ENCODE results near the gene ADCY5.

Gene ADCY5

DNA sequence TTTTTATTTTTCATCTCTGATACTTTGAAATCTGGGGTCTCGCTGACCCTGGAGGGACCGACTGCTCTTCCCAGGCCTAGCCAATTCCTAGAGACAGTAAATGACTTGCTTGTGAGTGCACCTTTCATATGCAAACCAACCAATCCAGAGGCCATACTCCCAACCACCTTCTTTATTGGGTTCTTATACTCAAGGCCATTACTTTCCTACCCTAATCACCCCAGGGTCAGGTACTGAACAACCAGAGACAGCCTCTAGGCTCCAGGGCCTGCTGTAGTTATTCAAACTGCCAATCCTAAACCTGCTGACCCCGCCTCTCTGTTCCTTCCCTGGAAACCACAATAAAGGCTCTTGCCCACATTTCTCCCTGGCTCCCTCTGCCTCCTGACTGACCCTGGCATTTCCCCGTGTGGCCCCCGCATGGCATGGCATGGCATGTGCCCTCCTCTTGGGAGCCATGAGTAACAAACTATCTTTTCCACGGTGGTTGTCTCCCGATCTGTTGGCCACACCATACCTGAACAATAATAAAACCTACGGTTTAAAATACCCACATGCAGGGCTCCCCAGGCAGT is 42.9 kb downstream of the ADCY5 start:
- no peak for DNase-seq

DNA sequence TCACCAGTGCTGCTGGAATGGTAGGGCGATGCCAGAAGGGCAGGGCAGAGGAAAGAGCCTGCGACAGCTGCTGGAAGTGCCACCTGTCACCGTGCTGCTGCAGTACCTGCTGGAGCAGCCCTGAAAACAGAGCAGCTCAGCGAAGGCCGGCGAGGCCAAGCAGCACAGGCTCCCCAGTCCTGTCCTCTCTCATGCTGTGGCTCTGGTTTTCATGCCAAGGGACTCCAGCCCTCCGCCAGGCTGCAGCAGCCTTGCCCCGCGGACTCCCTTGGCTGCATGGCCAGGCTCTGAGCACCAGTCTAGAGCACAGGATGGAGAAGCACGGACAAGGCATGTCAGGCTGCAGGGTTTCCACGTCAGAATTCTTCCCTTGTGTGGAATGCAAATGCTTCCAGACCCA is 43.9 kb downstream of the ADCY5 start:
- no peak for DNase-seq

DNA sequence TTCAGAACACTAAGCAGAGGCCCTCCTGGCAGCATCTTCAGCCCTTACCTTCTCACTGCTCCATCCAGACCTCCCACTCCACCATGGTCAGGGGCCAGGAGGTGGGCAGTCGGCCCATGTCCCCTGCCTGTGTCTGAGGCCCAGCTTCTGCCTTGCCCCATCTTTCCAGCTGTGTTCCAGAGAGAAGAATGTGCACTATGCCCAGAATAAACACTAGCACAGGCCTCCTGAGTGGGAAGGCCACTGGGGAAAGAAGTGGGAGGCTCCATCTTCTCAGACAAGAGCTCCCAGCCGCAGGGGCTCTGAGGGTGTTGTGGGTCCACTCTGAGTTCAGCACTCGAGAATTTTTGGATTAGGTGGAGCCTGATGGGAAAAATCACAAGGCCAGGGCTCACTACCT is 44.5 kb downstream of the ADCY5 start:
- no peak for DNase-seq

DNA sequence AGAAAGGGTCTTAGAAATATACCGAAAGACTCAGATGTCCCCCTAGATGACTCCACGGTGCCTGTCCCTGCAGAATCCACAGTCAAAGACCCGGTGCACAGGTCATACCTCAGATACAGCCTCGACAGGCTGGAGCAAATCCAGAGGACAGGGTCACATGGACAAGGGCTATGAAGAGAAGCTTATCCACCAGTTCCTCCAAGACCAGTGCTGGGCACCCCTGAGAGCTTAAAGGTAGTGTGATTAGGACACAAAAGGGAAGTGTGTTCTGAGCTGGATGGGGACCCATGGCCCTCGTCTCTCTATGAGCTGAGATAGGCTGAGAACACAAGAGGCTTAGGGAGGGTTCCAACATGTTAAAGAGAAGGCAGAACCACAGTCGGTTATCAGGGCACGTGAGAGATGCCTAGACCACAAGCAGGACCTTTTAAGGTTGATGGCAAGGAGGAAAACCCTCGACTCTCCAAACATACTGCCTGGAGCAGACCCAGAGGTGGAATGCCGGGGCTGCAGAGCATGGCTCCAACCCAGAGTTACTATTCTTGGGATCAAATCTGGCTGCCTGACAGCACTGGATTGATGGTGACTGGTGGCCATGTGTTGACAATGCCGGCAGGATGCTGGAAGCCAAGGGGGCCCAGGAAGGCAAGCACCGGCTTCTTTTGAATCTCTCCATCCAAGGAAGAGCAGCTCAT is 46.9 kb downstream of the ADCY5 start:
- DNase-seq, result no peak

DNA sequence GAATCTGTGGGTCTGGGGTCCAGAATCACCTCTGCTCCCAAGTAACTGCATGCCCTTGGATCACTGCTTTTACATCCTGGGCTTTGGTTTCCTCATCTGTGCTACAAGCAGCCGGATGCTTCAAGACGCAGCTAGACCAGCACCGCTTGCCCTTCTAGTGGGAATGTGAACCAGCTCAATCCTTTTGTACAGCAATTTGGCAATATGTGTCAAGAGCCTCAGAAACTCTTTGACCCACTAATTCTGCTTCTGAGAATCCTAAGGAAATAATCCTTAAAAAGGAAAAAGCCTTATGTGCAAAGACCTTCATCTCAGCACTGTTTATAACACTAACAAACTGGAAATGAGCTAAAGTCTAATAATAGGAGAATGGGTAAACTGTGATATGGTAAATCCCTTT is 48.7 kb downstream of the ADCY5 start:
- no peak for DNase-seq

DNA sequence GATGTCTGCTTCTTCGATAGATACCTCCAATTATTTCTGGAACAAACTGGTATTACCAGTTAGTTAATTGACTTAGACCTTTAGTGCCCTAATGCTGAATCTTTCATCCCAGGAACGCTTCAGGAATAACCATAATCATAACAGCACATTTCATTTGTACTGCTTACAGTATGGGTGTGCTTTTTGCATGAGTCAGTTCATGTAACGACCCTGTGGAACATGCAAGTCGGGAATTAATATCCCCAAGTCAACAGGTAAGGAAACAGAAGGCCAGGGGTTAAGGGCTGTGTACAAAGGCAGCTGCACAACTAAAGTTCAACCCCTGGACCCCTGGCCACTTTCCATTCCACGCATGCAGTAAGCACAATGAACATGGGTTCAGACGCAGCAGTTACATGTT is 49.2 kb downstream of the ADCY5 start:
- no peak for DNase-seq

DNA sequence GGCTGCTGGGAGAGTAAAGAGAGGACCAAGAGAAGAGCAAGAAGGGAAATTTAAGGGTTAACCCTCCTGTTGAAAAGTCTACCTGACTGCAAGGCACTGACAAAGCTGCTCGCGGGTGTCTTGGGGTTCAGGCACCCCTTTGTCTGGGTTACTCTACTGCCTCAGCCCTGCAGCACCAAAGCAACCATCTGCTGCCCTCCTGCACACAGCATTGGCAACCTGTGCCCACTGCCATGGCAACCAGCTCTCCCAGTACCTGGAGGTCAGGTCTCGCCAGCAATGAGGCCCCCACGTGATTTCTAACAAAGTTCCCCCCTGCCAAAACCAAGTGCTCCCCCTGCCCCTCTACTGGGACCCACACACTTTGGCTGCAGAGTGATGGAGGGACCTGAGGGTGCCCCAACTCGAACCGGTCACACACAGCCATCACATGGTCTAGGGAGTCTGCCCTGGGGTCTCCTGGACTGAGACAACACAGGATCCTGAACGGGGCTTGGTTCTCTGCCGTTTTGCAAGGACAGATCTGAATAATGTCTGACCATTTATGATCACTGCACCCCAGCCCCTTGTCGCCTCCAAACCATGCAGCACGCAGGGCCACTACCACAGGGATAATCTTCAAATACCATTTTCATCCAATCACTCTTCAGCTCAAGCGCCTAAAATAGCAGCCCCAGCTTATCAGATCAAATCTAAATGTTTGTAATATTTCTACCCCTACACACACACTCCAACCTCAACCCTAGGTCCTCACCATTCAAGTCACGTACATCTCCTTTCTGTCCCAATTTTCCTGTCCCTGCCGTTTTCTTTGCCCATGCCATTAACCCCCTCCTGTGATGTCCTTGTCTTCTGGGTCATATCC is 50.7 kb downstream of the ADCY5 start:
- no peak for DNase-seq

DNA sequence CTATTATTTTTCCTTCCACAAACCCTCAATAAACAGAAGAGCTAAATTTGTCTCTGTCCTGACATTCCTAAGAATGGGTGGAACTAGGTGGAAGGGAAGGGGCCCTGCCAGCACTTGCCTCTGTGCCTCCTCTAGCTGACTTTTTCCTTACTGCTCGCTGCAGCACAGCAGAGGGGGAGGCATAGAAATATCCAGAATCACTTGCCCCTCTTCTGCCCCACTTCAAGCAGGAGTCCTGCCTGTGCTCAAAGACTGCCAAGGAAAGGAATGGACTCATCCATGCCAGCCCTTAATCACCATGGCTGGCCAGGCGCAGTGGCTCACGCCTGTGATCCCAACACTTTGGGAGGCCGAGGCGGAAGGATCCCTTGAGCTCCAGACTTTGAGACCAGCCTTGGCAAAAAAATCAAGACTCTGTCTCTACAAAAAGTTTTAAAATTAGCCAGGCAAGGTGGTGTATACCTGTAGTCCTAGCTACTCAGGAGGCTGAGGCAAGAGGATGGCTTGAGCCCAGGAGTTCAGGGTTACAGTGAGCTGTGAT is 51.8 kb downstream of the ADCY5 start:
- no peak for DNase-seq

DNA sequence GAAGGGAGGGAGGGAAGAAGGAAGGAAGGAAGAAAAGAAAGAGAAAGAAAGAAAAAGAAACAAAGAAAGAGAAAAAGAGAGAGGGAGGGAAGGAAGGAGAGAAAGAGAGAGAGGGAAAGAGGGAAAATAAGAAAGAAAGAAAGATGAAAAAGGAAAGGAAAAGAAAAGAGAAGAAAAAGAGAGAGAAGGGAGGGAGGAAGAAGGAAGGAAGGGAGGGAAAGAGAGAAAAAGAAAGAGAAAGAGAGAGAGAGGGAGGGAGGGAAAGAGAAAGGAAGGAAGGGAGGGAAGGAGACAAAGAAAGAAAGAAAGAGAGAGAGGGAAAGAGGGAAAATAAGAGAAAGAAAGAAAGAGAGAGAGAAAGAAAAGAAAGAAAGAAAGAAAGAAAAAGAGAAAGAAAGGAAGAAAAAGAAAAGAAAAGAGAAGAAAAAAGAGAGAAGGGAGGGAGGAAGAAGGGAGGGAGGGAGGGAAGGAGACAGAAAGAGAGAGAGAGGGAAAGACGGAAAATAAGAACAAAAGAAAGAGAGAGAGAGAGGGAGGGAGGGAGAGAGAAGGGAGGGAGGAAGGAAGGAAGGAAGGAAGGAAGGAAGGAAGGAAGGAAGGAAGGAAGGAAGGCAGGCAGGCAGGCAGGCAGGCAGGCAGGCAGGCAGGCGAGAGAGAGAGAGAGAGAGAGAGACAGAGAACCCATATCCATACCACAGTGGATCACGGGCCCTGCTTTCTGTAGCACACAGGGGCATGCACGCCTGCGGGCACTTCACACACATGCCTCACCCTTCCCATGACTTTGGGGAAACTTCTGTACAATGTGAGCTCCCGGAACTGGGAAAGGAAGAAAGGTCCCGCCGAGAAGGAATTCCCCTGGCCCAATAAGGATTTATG is 52.5 kb downstream of the ADCY5 start:
- no peak for DNase-seq

DNA sequence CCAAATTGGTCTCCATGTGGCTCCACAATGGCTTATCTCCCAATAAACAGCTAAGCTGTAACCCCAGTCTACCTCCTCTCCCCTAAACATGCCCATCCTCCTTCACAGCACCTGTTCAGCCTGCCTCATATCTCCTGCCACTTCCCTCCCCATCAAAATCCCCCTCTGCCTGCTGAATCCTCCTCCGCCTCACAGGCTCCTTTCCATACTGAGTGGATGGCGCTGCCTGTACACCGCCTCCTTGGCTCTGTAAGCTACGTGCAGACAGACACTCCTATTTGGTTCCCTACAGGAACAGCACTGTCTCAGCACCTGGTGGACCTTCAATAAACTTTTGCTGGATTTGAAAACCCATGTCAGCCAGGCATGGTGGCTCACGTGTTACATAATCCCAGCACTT is 53.7 kb downstream of the ADCY5 start:
- DNase-seq, result no peak

DNA sequence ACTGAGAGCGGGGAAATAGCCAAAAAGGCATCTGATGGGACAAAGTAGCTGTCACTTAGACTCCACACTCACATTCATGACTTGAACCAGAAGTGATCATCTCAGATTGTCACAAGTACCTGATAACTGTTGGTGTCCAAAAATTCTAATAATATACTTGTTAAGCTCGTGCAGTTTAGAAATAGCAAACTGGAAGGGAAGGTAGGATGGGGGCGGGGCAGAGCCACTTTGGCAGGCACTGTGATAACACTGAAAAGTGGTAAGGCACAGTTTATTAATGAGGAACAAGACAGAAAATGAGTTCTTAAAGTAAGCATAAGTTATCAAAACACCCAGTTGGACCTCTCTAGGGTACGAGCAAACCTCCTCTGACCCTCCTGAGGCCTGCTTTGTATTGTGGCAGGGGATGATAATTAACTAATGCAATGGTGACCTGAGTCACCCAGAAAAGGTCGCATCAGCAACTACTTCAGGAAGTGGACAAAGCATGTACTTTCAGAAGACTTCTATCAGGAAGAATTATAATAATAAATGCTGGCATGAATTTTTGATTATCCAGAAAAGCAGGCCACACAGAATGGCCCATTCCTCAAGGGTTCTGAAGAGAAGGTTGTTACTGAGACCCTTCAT is 54.4 kb downstream of the ADCY5 start:
- peak in 2 of 4 experiments; percentile 20 to 23 for DNase-seq

DNA sequence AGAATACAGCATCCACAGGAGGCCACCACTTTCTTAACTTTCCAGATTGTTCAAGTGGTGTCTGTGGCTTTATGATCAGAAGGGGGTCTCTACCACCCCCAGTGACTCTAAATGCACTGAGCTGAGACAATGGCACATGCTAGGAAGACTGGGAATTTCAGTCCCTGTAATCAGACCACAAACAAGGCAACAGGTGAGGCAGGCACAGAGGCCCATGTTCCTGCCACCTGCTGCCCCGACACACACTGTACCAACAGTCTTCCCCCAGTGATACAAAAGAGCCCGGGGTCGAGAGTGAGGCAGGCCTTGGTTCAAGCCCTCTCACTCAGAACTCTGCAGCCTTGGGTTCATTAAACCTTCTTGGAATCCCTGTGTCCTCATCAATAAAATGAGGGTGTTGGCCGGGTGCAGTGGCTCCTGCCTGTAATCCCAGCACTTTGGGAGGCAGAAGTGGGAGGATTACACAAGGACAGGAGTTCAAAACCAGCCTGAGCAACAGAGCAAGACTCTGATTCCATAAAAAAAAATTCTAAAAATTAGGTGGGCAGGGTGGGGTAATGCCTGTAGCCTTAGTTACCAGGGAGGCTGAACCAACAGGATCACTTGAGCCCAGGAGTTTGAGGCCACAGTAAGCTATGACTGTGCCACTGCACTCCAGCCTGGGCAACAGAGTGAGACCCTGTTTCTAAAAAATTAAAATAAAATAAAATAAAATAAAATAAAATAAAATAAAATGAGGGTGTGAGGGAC is 55.8 kb downstream of the ADCY5 start:
- no peak for DNase-seq

DNA sequence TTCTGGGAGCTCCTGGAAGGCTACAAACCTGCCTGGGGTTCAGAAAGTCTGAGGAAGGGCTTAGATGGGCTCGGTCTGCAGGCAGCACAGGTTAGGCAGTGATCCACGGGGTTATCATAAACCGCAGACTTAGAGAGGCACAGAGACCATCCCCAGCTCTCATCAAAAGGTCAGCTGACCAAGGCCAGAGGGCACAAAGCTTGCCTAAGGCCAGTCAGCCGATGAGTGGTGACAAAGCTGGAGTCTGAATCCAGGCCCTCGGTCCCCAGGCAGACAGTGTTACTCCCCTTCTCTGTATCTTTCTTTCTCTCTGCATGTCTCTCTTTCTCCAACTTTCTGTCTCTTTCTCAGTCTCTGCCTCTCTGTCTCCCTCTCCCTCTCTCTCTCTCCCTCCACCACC is 56.5 kb downstream of the ADCY5 start:
- no peak for DNase-seq

DNA sequence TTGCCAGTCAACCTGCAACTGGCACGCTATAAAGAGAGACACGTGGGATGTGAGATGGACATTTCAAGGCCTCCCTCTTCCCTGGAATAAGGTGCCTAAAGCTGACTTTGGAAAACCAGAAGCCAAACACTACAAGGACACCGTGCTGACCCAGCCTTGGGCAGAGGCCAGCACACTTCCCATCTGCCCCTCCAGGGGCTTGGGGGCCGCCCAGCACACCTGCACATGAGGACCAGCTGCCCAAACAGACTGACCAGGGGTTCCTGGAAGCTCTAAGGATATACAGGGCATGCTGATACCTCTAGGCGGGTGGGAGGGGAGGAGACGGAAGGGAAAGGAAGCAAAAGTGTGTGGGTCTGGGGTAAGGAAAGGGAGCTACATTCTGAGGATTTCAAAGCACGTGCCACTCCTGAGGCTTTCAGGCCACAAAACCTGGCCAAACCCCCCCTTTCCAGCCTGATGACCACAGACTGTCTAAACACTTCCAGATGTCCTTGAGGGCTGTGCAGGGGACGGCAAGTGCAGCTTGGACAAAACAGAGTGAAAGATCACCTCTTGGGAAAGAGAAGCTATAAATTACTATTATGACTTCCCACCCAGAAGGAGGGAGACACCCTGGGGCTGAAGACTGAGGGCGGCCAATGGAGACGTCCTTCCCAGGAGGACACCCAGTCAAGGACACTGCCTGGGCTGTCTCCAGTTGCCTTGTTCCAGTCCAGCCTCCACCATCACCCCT is 57.9 kb downstream of the ADCY5 start:
- DNase-seq, result no peak

DNA sequence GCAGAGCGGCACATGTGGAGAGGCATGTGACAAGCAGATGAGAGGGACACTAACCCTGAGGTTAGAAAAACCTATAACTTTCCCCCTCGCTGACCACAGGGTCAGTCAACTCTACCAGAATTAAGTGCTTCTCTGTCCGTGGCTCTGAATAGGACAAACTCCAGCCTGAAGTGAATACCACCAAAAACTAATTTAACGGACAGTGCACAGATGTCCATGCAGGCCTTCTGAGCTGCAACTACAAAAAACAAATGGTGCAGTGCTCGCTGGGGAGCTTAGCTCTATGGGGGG is 59.3 kb downstream of the ADCY5 start:
- DNase-seq, result no peak

DNA sequence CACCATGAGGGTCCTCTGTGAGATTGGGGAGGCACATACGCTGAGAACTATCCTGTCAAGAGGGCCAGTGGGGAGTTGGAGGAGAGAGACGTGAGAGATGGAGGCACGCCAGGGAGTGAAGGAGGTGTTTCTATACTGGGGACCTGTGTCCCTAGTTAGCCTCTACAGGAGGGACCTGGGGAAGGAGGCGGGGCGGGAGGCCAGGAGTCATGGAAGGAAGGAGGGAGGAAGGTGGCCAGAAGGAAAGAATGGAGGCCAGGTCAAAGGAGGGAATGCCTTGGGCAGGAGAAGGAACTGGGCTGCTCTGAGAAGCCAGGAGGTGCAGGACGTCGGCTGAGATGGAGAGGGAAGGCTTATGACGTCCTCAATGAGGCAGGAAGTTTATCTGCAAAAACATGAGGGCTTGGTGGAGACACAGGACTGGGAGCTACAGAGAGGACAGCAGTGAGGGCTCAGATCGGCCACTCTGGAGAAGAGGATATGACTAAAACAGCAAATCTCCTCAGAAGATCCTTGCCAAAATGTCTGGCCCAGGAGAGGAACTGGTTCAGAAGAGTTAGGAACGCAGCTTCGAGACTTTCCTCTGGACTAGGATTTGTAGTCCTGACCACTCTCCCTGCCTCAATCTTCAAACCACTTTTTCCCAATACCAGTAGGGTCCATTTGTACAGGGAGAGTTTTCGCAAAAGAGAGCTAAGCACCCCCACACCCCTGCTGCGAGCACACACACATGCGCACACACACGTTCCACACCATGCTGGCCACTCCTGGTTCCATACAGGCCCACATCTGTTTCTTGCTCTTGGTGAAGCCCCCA is 59.9 kb downstream of the ADCY5 start:
- no peak for DNase-seq

DNA sequence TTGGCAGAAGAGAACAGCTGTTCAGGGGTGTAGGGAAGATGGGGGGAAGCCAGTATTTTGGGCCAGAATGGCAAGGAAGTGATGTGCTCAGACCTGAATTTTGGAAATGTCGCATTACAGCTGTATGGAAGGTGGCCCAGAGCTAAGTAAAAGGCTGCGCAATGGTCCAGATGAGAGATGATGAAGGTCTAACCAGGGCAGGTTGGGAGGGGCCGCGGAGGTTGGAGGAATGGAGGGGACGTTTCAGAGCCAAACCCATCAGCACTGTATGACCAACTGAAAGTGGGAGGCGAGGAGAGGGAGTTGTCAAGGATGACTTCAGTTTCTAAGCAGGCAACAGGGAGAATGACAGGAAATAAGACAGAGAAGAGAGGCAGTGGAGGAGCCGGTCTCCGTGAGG is 60.8 kb downstream of the ADCY5 start:
- DNase-seq, result no peak

DNA sequence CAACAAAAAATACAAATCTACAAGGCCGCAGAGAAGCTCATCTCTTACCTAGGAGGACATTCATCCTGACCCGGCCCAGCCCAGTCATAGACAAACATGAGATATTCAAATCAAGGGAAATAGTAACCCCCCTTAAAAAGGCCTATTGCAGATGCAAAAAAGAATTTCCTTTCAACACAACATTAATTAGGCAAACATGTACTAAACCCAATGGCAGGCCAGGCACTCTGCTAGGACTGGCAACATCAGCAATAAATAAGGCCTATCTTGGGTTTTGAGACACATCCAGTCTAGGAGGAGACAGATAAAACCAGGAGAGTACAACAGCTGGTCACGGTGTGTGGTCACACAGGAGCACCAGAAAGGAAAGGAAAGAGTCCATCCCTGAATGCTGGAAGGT is 61.4 kb downstream of the ADCY5 start:
- DNase-seq, result no peak

DNA sequence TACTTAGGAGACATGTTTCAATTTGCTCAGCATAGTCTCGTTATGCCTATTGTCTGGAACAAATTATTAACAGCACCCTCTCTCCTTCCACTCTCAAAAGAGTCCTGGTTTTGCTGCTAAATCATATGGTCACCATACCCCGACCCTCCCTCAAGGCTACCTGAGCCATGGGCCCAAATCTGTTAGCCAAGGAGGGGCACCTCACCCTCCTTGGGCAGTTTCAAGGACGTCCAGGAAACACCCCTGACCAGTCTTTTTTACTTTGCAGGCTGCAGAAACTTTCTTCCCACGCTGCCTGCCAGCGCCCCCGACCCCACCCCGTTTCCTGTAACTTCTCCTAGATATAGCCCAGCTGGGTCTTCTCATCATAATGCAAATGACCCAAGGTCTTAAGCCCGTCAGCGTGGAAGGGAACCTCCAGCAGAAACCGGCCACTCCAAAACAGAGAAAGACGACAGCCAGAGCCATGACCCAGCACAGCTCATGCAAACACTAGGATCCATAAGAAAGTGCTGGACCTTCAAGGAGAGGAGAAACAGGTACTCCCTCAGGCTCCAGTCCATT is 62.3 kb downstream of the ADCY5 start:
- no peak for DNase-seq

DNA sequence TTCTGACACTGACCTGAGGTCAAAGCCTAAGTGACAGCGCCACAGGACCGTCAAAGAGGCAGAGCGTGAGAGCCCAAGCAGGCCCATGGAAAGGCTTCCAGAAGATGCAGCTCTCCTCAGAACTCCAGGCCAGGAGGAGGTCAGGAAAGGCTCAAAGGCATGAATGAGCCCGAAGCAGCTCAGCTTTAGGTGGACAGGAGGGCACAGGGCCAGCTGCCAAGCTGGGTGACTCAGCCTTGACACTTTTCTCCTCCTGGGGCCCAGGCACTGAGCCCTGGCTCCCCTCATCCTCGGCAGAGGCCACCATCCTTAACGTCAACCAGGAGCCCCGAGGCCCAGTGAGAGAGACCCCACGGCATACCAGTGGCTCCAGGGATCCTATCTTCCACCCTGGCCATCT is 62.9 kb downstream of the ADCY5 start:
- no peak for DNase-seq

Data from suppressor macrophage (primary cell).